Parathyroid adenoma (tissue), 2 donors: Measurements from ENCODE around the gene WFS1.

Source experiments
- H2AFZ ChIP-seq: fragments of 300-600 bp; sonication (generic); one replicate; pipeline ENCODE4 v1.7.0; 2017; ENCODE audit warnings: antibody characterized with exemption, mild to moderate bottlenecking
- H3K27ac ChIP-seq: fragments of 300-600 bp; sonication (generic); one replicate; pipeline ENCODE4 v1.7.0; 2017
- H3K27me3 ChIP-seq: fragments of 300-600 bp; sonication (generic); one replicate; pipeline ENCODE4 v1.7.0; 2017; ENCODE audit warnings: low read length; ENCODE audit not compliant: control insufficient read depth, insufficient read depth
- H3K36me3 ChIP-seq: fragments of 300-600 bp; sonication (generic); one replicate; pipeline ENCODE4 v1.7.0; 2017; ENCODE audit warnings: low read length; ENCODE audit not compliant: control insufficient read depth, insufficient read depth
- H3K4me1 ChIP-seq: fragments of 300-600 bp; sonication (generic); one replicate; pipeline ENCODE4 v1.7.0; 2017; ENCODE audit warnings: control low read depth
- H3K4me2 ChIP-seq: fragments of 300-600 bp; sonication (generic); one replicate; pipeline ENCODE4 v1.7.0; 2017; ENCODE audit warnings: low read length
- H3K4me3 ChIP-seq: fragments of 300-600 bp; sonication (generic); one replicate; pipeline ENCODE4 v1.7.0; 2017; ENCODE audit warnings: low read depth, low read length
- H3K79me2 ChIP-seq: fragments of 300-600 bp; sonication (generic); one replicate; pipeline ENCODE4 v1.7.0; 2017; ENCODE audit warnings: control low read depth
- H3K9ac ChIP-seq: fragments of 300-600 bp; sonication (generic); one replicate; pipeline ENCODE4 v1.7.0; 2017; ENCODE audit warnings: mild to moderate bottlenecking
- H3K9me3 ChIP-seq: fragments of 300-600 bp; sonication (generic); one replicate; pipeline ENCODE4 v1.7.0; 2017; ENCODE audit warnings: low read length; ENCODE audit not compliant: control insufficient read depth
- TF ChIP-seq, protein P1 (sequence below): fragments of 300-600 bp; sonication (generic); IDR thresholded peaks from one replicate; pipeline ENCODE4 v1.7.0; 2017; ENCODE audit warnings: antibody characterized with exemption, mild to moderate bottlenecking
- donor health status: primary hyperparathyroidism.

The WFS1 gene

DNA sequence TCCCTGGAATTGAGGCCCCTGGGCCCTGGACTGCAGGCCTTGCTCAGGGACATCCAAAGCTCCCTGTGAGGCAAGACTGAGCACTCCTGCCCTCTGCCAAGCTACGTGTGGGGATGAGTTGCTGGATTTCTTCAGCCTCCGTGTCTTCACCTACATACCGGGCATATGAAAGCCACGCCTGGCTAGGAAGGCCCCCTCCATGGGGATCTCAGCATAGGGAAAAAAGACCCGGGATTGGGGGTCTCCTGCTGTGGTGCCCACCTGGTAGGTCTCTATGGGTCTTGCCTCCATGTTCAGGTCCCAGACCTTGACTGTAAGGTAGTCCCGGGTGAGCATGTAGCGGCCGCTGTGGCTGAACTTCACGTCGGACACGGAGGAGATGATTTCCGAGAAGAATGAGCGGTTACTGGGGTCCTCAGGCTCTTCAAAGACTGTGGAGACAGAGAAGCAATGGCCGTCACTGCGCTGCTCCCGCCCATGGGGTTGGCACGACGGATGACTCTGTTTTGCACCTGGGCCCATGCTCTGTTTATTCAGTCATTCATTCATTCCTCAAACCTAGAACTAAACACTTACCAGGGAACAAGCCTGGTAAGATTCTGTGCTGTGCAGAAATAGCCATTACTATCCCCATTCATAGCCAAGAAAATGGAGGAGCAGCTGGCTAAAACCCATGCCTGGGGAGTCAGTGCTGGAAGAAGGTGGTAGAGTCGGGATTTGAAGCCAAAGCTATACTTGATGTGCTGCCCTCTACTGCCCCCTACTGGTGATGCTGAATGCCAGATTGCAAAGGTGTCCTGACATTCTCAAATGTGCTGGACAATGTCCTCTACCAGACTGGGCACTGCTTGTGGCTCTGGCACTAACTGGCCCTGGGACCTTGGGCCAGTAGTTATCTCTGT lies 63.9 kb downstream of the WFS1 start:
- H3K4me2 ChIP-seq: no peak overlapping the region
- no peak overlapping the region for H3K27ac ChIP-seq
- H3K27me3 ChIP-seq: peaks cover under 1% of the 10 kb centered on the region
- no peaks in the 10 kb centered on the region for H3K9me3 ChIP-seq
- H3K79me2 ChIP-seq: no peaks in the 10 kb centered on the region
- no peak overlapping the region for H3K4me3 ChIP-seq
- TF ChIP-seq, protein P1, sequence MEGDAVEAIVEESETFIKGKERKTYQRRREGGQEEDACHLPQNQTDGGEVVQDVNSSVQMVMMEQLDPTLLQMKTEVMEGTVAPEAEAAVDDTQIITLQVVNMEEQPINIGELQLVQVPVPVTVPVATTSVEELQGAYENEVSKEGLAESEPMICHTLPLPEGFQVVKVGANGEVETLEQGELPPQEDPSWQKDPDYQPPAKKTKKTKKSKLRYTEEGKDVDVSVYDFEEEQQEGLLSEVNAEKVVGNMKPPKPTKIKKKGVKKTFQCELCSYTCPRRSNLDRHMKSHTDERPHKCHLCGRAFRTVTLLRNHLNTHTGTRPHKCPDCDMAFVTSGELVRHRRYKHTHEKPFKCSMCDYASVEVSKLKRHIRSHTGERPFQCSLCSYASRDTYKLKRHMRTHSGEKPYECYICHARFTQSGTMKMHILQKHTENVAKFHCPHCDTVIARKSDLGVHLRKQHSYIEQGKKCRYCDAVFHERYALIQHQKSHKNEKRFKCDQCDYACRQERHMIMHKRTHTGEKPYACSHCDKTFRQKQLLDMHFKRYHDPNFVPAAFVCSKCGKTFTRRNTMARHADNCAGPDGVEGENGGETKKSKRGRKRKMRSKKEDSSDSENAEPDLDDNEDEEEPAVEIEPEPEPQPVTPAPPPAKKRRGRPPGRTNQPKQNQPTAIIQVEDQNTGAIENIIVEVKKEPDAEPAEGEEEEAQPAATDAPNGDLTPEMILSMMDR: no peak
- H3K36me3 ChIP-seq: no peaks in the 10 kb centered on the region
- H3K4me1 ChIP-seq: no peaks in the 10 kb centered on the region
- H3K9ac ChIP-seq: no peak overlapping the region
- no peak overlapping the region for H2AFZ ChIP-seq

DNA sequence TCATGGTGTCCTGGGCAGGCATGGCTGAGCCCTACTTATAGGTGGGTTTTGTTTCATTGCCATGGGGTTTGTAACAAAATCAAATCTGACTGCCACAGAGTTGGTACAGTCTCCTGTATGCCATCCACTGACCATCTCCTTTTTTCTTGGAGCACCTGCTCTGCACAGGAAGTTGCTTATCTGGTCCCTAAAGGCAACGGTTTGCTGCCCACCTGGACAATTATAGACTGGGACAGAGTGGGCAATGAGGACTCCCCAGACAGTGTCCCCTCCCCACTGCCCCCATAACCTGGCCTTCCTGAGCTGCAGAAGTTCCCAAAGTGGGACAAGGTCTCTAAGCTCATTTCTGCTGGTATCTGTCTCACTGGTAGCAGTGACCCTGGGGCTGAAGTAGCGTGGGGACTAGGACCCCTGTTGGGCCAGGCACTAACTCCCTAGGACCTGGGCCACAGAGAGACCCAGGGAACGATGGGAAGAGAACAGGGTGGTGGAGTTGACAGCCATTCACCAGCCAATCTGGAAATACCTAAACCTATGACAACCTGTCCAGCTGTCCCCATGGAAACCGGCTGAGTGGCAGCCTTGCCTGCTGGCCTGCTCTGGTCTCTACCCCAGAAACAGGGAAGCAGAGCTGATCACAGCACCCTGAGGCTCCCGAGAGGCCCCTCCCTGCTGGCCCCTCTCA lies 64.7 kb downstream of the WFS1 start:
- Histone ChIP-seq H3K9me3 (no peaks in the 10 kb centered on the region), H3K36me3 (no peaks in the 10 kb centered on the region), H3K4me2 (no peak overlapping the region), H3K9ac (no peak overlapping the region), H3K79me2 (no peaks in the 10 kb centered on the region), H3K27me3 (peaks cover 4% of the 10 kb centered on the region), H3K4me1 (no peaks in the 10 kb centered on the region), H3K4me3 (no peak overlapping the region), H3K27ac (no peak overlapping the region), H2AFZ (no peak overlapping the region)
- TF ChIP-seq, protein P1: no peak

DNA sequence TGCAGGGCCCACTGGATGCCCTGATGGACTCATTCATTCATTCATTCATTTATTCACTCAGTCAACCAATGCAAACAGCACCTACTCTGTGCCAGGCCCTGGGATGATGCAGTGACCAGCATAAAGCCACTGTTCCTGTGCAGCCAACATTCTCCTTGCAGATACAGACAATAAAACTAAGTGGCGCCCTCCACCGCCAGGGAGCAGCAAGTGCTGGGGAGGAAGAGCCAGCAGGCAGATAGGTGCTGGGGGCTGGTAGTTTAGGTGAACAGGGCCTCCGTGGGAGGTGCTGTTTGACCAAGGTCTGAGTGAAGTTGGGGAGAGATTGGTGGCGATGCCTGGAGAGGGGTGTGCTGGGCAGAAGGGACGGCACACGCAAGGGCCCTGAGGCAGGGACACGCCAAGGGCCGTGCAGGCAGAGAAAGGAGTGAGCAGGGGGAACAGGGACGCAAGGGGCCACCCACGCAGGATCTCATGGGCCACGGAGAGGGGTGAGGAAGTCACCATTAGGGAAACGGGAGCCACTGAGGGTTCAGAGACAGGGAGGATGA lies 65.5 kb downstream of the WFS1 start:
- no peak overlapping the region for H3K27ac ChIP-seq
- H3K9ac ChIP-seq: no peak overlapping the region
- no peak overlapping the region for H2AFZ ChIP-seq
- peaks cover 4% of the 10 kb centered on the region for H3K27me3 ChIP-seq
- TF ChIP-seq, protein P1: no peak
- no peaks in the 10 kb centered on the region for H3K79me2 ChIP-seq
- H3K9me3 ChIP-seq: no peaks in the 10 kb centered on the region
- H3K36me3 ChIP-seq: no peaks in the 10 kb centered on the region
- H3K4me3 ChIP-seq: no peak overlapping the region
- H3K4me1 ChIP-seq: no peaks in the 10 kb centered on the region
- H3K4me2 ChIP-seq: no peak overlapping the region

DNA sequence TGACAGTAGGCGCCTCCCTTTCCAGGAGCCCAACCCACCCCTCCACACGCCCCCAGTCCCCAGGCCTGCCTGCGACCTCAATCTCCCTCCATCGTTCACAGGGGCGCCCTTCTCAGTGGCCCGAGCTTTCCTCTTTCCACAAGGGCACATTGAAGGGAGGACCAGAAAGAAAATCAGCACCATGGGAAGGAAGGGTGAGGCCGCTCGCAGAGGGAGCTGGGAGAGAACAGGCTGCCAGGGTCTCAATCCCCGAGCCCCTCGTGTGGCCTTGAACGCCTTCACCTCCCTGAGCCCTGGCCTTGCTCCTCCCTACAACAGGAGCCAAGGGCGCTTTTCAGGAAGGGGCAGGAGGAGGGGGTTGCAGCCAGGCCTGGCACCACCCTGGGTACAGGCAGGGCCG lies 66.5 kb downstream of the WFS1 start:
- no peaks in the 10 kb centered on the region for H3K9me3 ChIP-seq
- no peak overlapping the region for H3K4me2 ChIP-seq
- H2AFZ ChIP-seq: no peak overlapping the region
- no peak overlapping the region for H3K27ac ChIP-seq
- TF ChIP-seq, protein P1: no peak
- H3K9ac ChIP-seq: no peak overlapping the region
- peaks cover 4% of the 10 kb centered on the region for H3K27me3 ChIP-seq
- no peaks in the 10 kb centered on the region for H3K36me3 ChIP-seq
- no peak overlapping the region for H3K4me3 ChIP-seq
- no peaks in the 10 kb centered on the region for H3K4me1 ChIP-seq
- H3K79me2 ChIP-seq: no peaks in the 10 kb centered on the region
